ENCODE measurements around the gene DOCK10. TPM values are rescaled to one million over a fixed set of nuclear protein-coding genes. Genes with fewer than 3 reads are reported as not detected.

DOCK10 gene
- total and polyA plus RNA-seq, 2 donors (not counting 1 experiment from before 2014, with no cell fraction given) = 49.5 to 139 TPM

DNA sequence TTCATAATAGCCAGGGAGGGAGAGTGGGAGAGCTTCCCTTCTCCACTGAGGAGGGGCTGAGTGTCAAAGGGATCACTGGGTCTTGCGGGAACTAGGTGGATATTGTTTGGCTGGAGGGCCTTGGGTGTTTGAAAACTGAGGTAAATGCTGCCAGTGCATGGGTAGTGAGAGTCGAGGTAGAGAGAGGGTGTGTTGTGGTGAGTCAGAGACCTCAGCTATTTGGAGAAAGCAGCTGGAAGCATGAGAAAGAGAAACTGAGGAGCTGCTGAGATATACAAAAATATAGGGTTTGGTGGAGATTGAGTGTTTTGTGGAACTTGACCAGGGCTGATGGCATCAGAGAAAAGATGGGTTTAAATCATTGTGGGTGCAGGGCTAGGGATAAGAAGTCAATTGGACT is 199.1 kb downstream of the DOCK10 start:
- Histone ChIP-seq H2AFZ (ENCODE audit: insufficient read depth, low read depth, low read length, poor library complexity, severe bottlenecking) (no peak overlapping the region), H3K4me3 (ENCODE audit: control extremely low read depth in 1 of 5, extremely low read depth in 1 of 5, insufficient read depth in 1 of 5, low read depth in 2 of 5, low read length in 4 of 5) (no peak overlapping the region), H3K27me3 (replicated peaks in 1 of 4; ENCODE audit: control extremely low read depth in 1 of 4, control insufficient read depth in 3 of 4, insufficient read depth in 4 of 4, low read length in 3 of 4) (no peaks in the 10 kb centered on the region), H4K20me1 (ENCODE audit: control insufficient read depth, insufficient read depth, low read length, poor library complexity, severe bottlenecking) (no peaks in the 10 kb centered on the region), H3K4me1 (ENCODE audit: control insufficient read depth in 2 of 2, insufficient read depth in 2 of 2, low read length in 2 of 2) (no peaks in the 10 kb centered on the region), H3K9me3 (ENCODE audit: control extremely low read depth in 1 of 3, control insufficient read depth in 2 of 3, insufficient read depth in 1 of 3, low read length in 2 of 3) (peaks cover 0 to 3% (median 0%) of the 10 kb centered on the region in 3 donors), H3K79me2 (ENCODE audit: control insufficient read depth, insufficient read depth, low read length) (peaks cover 3% of the 10 kb centered on the region), H3K36me3 (replicated peaks in 1 of 2; ENCODE audit: control extremely low read depth in 1 of 2, control insufficient read depth in 1 of 2, extremely low read depth in 1 of 2, insufficient read depth in 2 of 2, low read length in 1 of 2) (peaks cover 8 to 90% of the 10 kb centered on the region in 2 experiments), H3K9ac (ENCODE audit: low read length) (no peak overlapping the region), H3K27ac (ENCODE audit: low read length in 2 of 2) (no peak overlapping the region), H3K4me2 (replicated peaks; ENCODE audit: low read depth, low read length, poor library complexity, severe bottlenecking) (no peak overlapping the region)
- Mint-ChIP-seq H3K9me3 (ENCODE audit: insufficient read depth) (no peaks in the 10 kb centered on the region), H3K27me3 (no peaks in the 10 kb centered on the region), H3K4me3 (no peak overlapping the region), H3K27ac (peak overlapping the region; percentile 3), H3K4me1 (no peaks in the 10 kb centered on the region)
- CTCF ChIA-PET = interaction anchor here (0.8 kb wide), 1 partner anchor 166 kb away, joined by 3 read pairs; no protein-coding TSS in a partner anchor
- WGBS (ENCODE audit: insufficient coverage) = 79% methylated on average over 2 of the region's 2 CpGs
- TF ChIP-seq, protein P1, sequence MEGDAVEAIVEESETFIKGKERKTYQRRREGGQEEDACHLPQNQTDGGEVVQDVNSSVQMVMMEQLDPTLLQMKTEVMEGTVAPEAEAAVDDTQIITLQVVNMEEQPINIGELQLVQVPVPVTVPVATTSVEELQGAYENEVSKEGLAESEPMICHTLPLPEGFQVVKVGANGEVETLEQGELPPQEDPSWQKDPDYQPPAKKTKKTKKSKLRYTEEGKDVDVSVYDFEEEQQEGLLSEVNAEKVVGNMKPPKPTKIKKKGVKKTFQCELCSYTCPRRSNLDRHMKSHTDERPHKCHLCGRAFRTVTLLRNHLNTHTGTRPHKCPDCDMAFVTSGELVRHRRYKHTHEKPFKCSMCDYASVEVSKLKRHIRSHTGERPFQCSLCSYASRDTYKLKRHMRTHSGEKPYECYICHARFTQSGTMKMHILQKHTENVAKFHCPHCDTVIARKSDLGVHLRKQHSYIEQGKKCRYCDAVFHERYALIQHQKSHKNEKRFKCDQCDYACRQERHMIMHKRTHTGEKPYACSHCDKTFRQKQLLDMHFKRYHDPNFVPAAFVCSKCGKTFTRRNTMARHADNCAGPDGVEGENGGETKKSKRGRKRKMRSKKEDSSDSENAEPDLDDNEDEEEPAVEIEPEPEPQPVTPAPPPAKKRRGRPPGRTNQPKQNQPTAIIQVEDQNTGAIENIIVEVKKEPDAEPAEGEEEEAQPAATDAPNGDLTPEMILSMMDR (IDR thresholded peaks at IDR 0.05) = no peak
- TF ChIP-seq EZH2 (IDR thresholded peaks at IDR 0.05; ENCODE audit: borderline replicate concordance, insufficient read depth, low read depth, low read length, poor library complexity, severe bottlenecking) = no peak
- POLR2A ChIA-PET = no interaction called here
- DNase-seq = no peak
- ATAC-seq (ENCODE audit: low read depth) = no peak
- intact Hi-C loops (cut with micrococcal nuclease) = no loop called here

DNA sequence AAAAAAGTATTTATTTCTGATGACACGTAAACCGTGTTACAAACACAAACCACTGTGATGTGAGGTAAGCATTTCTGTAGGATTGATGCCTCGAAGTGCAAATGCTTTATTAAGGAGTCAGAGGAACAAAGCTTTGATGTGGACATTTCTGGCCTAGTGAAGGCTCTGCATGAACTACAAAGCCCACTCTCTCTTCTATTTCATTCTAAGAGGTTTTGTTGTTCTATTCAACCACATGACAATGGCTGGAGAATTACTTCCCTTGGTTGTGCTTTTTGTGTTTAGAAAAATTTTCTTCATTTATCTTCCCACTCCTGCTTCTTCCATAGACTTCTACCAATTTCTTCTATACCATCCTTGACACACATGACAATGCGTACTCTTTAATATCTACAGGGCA is 200.4 kb downstream of the DOCK10 start:
- Mint-ChIP-seq H3K9me3 (ENCODE audit: insufficient read depth) (no peaks in the 10 kb centered on the region), H3K4me3 (no peak overlapping the region), H3K27ac (no peak overlapping the region), H3K4me1 (no peaks in the 10 kb centered on the region), H3K27me3 (no peaks in the 10 kb centered on the region)
- Histone ChIP-seq H3K4me2 (replicated peaks; ENCODE audit: low read depth, low read length, poor library complexity, severe bottlenecking) (no peak overlapping the region), H3K4me3 (ENCODE audit: control extremely low read depth in 1 of 5, extremely low read depth in 1 of 5, insufficient read depth in 1 of 5, low read depth in 2 of 5, low read length in 4 of 5) (no peak overlapping the region), H4K20me1 (ENCODE audit: control insufficient read depth, insufficient read depth, low read length, poor library complexity, severe bottlenecking) (no peaks in the 10 kb centered on the region), H3K9me3 (ENCODE audit: control extremely low read depth in 1 of 3, control insufficient read depth in 2 of 3, insufficient read depth in 1 of 3, low read length in 2 of 3) (peaks cover 0 to 3% (median 0%) of the 10 kb centered on the region in 3 donors), H2AFZ (ENCODE audit: insufficient read depth, low read depth, low read length, poor library complexity, severe bottlenecking) (no peak overlapping the region), H3K27me3 (replicated peaks in 1 of 4; ENCODE audit: control extremely low read depth in 1 of 4, control insufficient read depth in 3 of 4, insufficient read depth in 4 of 4, low read length in 3 of 4) (no peaks in the 10 kb centered on the region), H3K27ac (ENCODE audit: low read length in 2 of 2) (no peak overlapping the region), H3K36me3 (replicated peaks in 1 of 2; ENCODE audit: control extremely low read depth in 1 of 2, control insufficient read depth in 1 of 2, extremely low read depth in 1 of 2, insufficient read depth in 2 of 2, low read length in 1 of 2) (peaks cover 8 to 91% of the 10 kb centered on the region in 2 experiments), H3K79me2 (ENCODE audit: control insufficient read depth, insufficient read depth, low read length) (peaks cover 3% of the 10 kb centered on the region), H3K9ac (ENCODE audit: low read length) (no peak overlapping the region), H3K4me1 (ENCODE audit: control insufficient read depth in 2 of 2, insufficient read depth in 2 of 2, low read length in 2 of 2) (no peaks in the 10 kb centered on the region)
- ATAC-seq (ENCODE audit: low read depth) (no peak), DNase-seq (no peak)
- no CpG with 5 or more reads among the region's 4 CpGs for WGBS (ENCODE audit: insufficient coverage)
- TF ChIP-seq, protein P1 (IDR thresholded peaks at IDR 0.05) = no peak
- TF ChIP-seq EZH2 (IDR thresholded peaks at IDR 0.05; ENCODE audit: borderline replicate concordance, insufficient read depth, low read depth, low read length, poor library complexity, severe bottlenecking) = no peak
- intact Hi-C loops (cut with micrococcal nuclease) = no loop called here
- CTCF ChIA-PET = no interaction called here
- POLR2A ChIA-PET = no interaction called here
